Sciatic nerve (tissue), 2 donors: ENCODE data around the gene VWA2. TPM values are rescaled to one million over a fixed set of nuclear protein-coding genes. Genes with fewer than 3 reads are reported as not detected.

ENCODE experiments used
- ATAC-seq: fragments of 200-7000 bp; cut with Tn5 transposase; one replicate; pipeline ENCODE4 v1.9.1; 2020; ENCODE audit warnings: mild to moderate bottlenecking, moderate library complexity
- DNase-seq: peaks from one replicate; pipeline ENCODE4 v3.0.0-alpha.2; 2020; ENCODE audit warnings: low spot score
- intact Hi-C: fragments of 100-400 bp; cut with DNase I; formaldehyde crosslinking; loops from one replicate; pipeline ENCODE4 v1.14.2; 2022
- total RNA-seq: library from RNA; stranded (reverse); fragmentation: NEBNext Ultra II Directional; extraction: Animal tissue kit (Norgen Biotek cat#: 25700); gene quantifications from one replicate; pipeline ENCODE4 v1.2.1, GENCODE V29; 2021
- donor health status: DM: no; HTN: no; CAD: no.
- donor health status: DM: no; HTN: no; CAD: no.

VWA2 gene
- total RNA-seq, 1 donor from 2014 or later, result 0.62 TPM

GRCh38 chr10:114289096-114289436 is 50.0 kb downstream of the VWA2 start:
- ATAC-seq, result peak; percentile 7
- intact Hi-C loops, result no loop called here
- DNase-seq, result peak; percentile 59

GRCh38 chr10:114290038-114290437 is 51.0 kb downstream of the VWA2 start:
- ATAC-seq, result no peak
- intact Hi-C loops, result no loop called here
- peak; percentile 48 for DNase-seq

- intact Hi-C loops, result no loop called here
- DNase-seq (peak; percentile 14), ATAC-seq (no peak)
Observed at GRCh38 chr10:114291076-114291475, 52.0 kb downstream of the VWA2 start.

GRCh38 chr10:114291516-114291915 is 52.5 kb downstream of the VWA2 start:
- ATAC-seq (no peak), DNase-seq (no peak)
- intact Hi-C loops, result no loop called here

GRCh38 chr10:114293075-114293474 is 54.0 kb downstream of the VWA2 start:
- no peak for ATAC-seq
- intact Hi-C loops, result no loop called here
- peak; percentile 17 for DNase-seq

- peak; percentile 27 for DNase-seq
- intact Hi-C loops, result no loop called here
- ATAC-seq, result peak; percentile 55
Observed at GRCh38 chr10:114294549-114294948, 55.5 kb downstream of the VWA2 start.

GRCh38 chr10:114295393-114295792 is 56.3 kb downstream of the VWA2 start:
- ATAC-seq (no peak), DNase-seq (no peak)
- intact Hi-C loops, result no loop called here

GRCh38 chr10:114297136-114297705 is 58.2 kb downstream of the VWA2 start:
- ATAC-seq (no peak), DNase-seq (no peak)
- intact Hi-C loops, result no loop called here

GRCh38 chr10:114300036-114300645 is 61.1 kb downstream of the VWA2 start:
- ATAC-seq, result no peak
- no peak for DNase-seq
- intact Hi-C loops, result loop anchor here (10.0 kb wide), 2 partner anchors 105 to 135 kb away; partner anchors contain the start of gene AFAP1L2

GRCh38 chr10:114301177-114301576 is 62.1 kb downstream of the VWA2 start:
- no peak for ATAC-seq
- no peak for DNase-seq
- intact Hi-C loops, result loop anchor here (10.0 kb wide), 2 partner anchors 104 to 134 kb away; partner anchors contain the start of gene AFAP1L2

GRCh38 chr10:114301951-114302710 is 63.1 kb downstream of the VWA2 start:
- peak; percentile 43 for ATAC-seq
- DNase-seq, result no peak
- intact Hi-C loops, result loop anchor here (10.0 kb wide), 2 partner anchors 103 to 133 kb away; partner anchors contain the start of gene AFAP1L2

GRCh38 chr10:114303556-114303955 is 64.5 kb downstream of the VWA2 start:
- intact Hi-C loops, result loop anchor here (10.0 kb wide), 2 partner anchors 101 to 131 kb away; partner anchors contain the start of gene AFAP1L2
- no peak for DNase-seq
- no peak for ATAC-seq

GRCh38 chr10:114304017-114304570 is 65.0 kb downstream of the VWA2 start:
- intact Hi-C loops, result loop anchor here (10.0 kb wide), 2 partner anchors 101 to 131 kb away; partner anchors contain the start of gene AFAP1L2
- peak; percentile 92 for DNase-seq
- peak; percentile 85 for ATAC-seq

GRCh38 chr10:114304571-114305421 is 65.7 kb downstream of the VWA2 start:
- intact Hi-C loops, result loop anchor here (10.0 kb wide), 2 partner anchors 100 to 130 kb away; partner anchors contain the start of gene AFAP1L2
- ATAC-seq, result peak; percentile 49
- DNase-seq, result no peak

GRCh38 chr10:114305521-114305925 is 66.5 kb downstream of the VWA2 start:
- DNase-seq (no peak), ATAC-seq (no peak)
- intact Hi-C loops, result loop anchor here (10.0 kb wide), 2 partner anchors 99 to 129 kb away; partner anchors contain the start of gene AFAP1L2

- intact Hi-C loops, result loop anchor here (10.0 kb wide), 2 partner anchors 98 to 128 kb away; partner anchors contain the start of gene AFAP1L2
- ATAC-seq (no peak), DNase-seq (no peak)
Observed at GRCh38 chr10:114306116-114306973, 67.3 kb downstream of the VWA2 start.

GRCh38 chr10:114307731-114308130 is 68.7 kb downstream of the VWA2 start:
- intact Hi-C loops, result loop anchor here (10.0 kb wide), 2 partner anchors 97 to 127 kb away; partner anchors contain the start of gene AFAP1L2
- no peak for ATAC-seq
- DNase-seq, result no peak
